GM10248 (cell line): ENCODE results near the gene NSUN2.

ENCODE experiments used
- CTCF ChIA-PET: fragments of 300-600 bp; sonication (Branson Sonifier 250); formaldehyde crosslinking; extraction: SDS; loops from one replicate; lab custom pipeline; 2021; ENCODE audit warnings: antibody characterized with exemption; lab: Yijun Ruan, JAX
- POLR2A ChIA-PET: fragments of 350-650 bp; sonication (Branson Sonifier 250); formaldehyde crosslinking; extraction: SDS; loops from one replicate; lab custom pipeline; 2020; ENCODE audit warnings: antibody characterized with exemption; lab: Yijun Ruan, JAX
- DNase-seq: peaks from one replicate; pipeline ENCODE4 v3.0.0; 2012; ENCODE audit errors: extremely low spot score
- CTCF ChIP-seq: IDR thresholded peaks from 2 replicates; pipeline ENCODE4 v1.5.1; 2012; ENCODE audit warnings: mild to moderate bottlenecking, low read depth; ENCODE audit errors: extremely low read depth, missing control alignments, control extremely low read depth

Gene NSUN2

GRCh38 chr5:6553972-6554371 lies 78.9 kb downstream of the NSUN2 start:
- ChIA-PET POLR2A (no interaction called here), CTCF (no interaction called here)

GRCh38 chr5:6552612-6553011 lies 80.2 kb downstream of the NSUN2 start:
- TF ChIP-seq CTCF: no peak
- DNase-seq: no peak
- ChIA-PET CTCF (no interaction called here), POLR2A (no interaction called here)

More at GRCh38 chr5:6553972-6554371, 78.9 kb downstream of the NSUN2 start:
- DNase-seq: no peak
- TF ChIP-seq CTCF: no peak

GRCh38 chr5:6551955-6552313 lies 80.9 kb downstream of the NSUN2 start:
- ChIA-PET POLR2A (no interaction called here), CTCF (interaction anchor here (1.3 kb wide), 1 partner anchor 8 kb away, joined by 3 read pairs; no protein-coding TSS in a partner anchor)
- TF ChIP-seq CTCF: no peak
- no peak for DNase-seq

GRCh38 chr5:6551287-6551954 lies 81.4 kb downstream of the NSUN2 start:
- ChIA-PET CTCF (interaction anchor here (1.3 kb wide), 1 partner anchor 9 kb away, joined by 3 read pairs; no protein-coding TSS in a partner anchor), POLR2A (no interaction called here)
- no peak for TF ChIP-seq CTCF
- no peak for DNase-seq

- no peak for DNase-seq
- CTCF ChIA-PET: interaction anchor here (1.3 kb wide), 1 partner anchor 9 kb away, joined by 3 read pairs; no protein-coding TSS in a partner anchor
- TF ChIP-seq CTCF: no peak
- POLR2A ChIA-PET: no interaction called here
Observed at GRCh38 chr5:6550628-6551027, 82.2 kb downstream of the NSUN2 start.
